Activated CD8-positive, alpha-beta memory T cell treated with anti-CD3 and anti-CD28 coated beads, Interleukin-2, amount 50 U/mL, for 24 hours (primary cell): Measurements from ENCODE around the gene DEPDC1.

ENCODE experiments used
- DNase-seq: peaks from one replicate; pipeline ENCODE4 v3.0.0-alpha.2; 2020; ENCODE audit errors: extremely low read depth

The DEPDC1 gene

DNA sequence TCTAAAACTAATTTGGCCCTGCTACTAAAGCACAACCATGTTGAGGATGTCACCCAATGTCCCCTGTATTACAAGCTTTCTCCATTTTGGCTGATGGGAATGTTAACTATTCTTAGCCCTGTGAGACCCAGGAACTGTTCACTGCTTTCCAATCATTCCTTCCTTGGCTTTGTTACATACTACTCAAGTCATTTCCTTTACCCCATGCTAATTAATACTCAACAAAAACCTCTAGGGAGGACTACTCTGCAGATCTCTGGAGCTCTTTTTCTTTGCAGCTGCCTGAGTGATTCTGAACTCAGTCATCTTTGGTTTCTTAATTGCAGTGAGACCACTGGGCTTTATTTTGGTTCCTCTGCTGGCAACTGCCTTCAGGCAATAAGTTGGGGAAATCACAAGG is 23.8 kb downstream of the DEPDC1 start:
- no peak for DNase-seq

DNA sequence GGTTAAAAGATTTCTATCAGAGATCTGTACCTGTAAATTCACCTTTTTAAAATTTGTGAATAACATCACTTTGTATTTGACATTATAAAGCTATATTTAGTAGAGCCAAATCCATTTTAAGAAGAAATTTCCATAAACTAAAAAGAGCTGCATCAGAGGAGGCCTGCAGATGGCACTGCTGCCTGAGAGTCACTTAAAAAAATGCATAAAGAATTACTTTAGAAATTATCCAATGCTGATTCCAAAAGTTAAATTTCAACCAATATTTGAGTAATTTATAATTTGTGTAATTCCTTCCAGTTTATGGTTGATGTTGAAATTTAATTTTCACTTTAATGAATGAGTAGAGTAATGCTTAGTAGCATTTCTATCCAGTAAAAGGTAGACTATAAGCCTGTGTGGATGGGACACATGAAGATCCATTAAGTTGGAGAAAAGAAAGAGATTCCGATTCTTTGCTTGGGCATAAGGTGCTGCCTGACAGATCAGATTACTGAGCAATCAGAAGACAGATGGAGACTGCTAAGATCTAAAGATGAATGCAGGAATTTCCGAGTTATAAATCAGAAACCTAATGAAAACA is 26.4 kb downstream of the DEPDC1 start:
- no peak for DNase-seq

DNA sequence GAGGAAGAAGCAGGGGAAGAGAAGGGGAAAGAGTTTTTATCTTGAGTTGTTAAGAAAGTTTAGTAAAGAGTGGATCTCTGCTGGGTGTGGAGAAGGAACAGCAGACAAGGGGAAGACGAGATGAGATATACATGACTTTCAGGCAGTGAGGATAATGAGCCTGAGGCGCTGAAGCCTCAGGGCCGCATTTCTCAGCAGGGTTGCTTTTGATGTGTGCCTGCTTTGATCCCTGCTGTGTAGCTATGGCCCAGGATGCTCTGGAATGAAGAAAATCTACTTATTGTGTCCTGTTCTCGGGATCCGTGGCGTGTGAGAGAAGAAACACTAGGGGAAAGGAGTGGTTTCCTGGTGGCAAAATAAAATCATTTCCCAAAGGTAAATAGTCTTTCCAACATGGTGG is 32.0 kb downstream of the DEPDC1 start:
- DNase-seq, result no peak

DNA sequence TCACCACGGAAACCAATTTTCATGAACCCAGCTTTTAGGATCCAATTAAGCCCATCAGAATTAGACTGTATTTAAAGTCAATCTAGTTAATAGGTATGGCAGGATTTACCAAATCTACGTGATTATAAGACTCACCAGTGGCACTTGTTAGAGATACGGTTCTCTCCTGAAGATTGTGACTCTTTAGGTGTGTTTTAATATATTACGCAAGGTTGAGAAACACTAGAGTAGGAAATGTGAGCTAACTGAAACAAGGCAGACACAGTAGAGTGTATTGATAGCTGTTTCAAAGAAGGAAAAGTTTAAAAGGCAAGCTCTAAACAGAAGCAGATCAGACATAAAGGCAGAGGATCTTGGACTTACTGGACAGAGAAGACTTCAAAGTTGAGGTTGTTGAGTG is 35.9 kb downstream of the DEPDC1 start:
- DNase-seq, result no peak

DNA sequence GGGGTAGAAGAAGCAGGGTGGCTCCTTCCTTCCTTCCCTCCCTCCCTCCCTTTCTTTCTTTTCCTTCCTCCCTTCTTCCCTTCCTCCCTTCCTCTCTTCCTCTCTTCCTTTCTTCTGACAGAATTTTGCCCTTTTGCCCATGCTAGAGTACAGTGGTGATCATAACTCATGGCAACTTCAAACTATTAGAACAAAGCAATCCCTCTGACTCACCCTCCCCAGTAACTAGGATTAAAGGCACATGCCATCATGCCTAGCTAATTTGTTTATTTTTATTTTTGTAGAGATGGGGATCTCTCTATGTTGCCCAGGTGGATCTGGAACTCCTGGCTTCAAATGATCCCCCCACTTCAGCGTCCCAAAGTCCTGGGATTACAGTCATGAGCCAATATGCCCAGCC is 37.1 kb downstream of the DEPDC1 start:
- no peak for DNase-seq

DNA sequence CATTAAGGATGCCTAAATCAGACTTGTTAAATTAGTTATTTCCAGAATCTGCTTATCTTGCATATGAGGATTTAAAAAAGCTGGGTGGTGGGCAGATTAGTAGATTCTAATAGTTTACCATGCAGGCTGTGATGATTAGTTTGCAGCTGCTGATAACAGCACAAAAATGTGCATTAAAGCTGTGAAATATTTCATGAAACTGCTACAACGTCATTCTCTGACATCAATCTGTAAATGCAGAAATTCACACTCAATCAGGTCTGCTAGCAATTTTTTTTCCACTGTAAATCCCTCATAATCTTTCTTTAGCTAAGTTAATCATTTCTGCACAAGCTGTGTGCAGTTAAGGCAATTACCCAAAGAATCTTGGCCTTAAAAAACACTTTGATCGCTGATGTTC is 37.8 kb downstream of the DEPDC1 start:
- DNase-seq, result no peak

DNA sequence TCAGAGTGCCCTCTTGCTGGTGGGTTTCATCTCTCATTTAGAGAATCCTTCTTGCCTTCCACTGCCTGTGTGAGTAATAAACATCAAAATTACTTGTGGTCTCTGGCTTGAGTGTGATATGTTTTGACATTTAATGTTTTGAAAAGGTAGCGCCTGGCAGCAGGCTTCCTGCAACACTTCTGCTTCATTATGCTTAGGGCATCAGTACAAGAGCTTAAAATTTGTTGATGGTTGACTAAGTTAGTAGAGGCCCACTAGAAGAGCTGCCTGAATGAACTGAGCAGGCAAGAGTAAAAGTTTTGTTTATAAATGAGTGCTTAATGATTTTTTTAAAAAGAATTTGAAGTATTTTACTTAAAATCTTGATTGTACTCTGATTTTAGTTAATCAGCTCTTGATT is 40.7 kb downstream of the DEPDC1 start:
- no peak for DNase-seq

DNA sequence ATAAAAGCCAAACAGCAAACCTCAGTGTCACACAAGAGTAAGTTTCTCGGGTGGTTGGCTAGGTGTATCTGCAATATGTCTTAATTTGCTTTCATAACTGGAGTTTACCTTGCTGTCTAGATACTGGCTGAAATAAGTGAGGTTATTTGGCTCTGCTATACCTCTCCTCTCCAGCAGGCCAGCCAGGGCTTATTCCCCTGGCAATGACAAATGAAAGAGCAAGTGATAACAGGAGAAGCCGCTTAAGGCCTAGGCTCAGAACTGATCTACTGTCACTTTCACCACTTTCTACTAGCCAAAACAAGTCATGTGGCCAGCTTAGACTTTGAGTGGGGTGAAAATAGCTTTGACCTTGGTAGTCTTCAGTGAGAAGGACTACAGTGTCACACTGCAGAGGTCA is 42.3 kb downstream of the DEPDC1 start:
- no peak for DNase-seq

DNA sequence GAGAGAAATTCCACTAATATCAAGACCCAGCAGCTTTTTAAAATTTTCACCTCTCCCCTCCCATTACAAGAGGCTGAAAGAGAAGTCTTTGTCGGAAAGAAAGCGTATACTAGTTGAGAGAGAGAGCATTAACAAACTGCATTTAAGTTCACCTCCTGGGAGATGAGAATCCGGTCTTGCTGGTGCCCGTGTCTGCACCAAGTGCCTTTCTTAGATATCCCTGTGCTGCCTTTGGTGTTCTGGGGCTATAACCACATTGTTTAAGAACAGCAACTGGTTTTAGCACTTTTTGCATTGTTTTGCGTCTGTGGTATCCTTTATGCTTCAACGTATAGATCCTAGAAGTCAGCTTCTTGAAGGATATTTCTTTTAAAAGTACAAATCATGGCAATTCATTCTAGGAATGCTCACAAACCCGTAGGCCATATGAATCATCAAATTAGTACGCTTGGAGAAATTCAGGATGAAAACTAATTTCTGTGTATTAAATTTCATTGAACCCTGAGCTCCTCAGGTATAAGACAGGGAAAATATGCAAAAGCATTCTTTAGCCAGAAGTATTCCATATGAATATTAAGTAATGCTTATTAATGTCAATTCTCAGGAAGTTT is 43.7 kb downstream of the DEPDC1 start:
- no peak for DNase-seq

DNA sequence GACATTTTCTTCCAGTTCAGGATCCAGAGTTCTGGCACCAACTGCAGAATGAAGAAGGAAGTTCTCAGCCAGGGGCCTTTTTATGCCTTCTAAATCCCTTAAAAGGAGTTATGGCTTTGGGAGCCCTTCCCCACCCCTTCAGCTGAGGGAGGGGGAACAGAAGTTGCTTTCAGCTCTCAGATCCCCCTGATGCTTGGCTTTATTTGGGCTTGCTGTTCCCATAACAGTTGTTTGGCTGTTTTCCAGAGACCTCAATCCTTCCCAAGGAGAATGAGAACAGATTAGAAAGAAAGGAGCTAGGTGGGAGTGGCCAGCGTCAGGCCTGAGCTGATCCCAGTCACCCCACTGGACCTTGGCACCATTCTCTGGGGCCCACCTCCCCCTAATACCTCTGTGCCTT is 47.0 kb downstream of the DEPDC1 start, which contains the start of gene RPE65:
Gene RPE65, minus strand, starts transcription at position 54 of the 400 bp plus-strand sequence. Its CDS starts 49 bp downstream, at position 5.
- DNase-seq, result no peak

DNA sequence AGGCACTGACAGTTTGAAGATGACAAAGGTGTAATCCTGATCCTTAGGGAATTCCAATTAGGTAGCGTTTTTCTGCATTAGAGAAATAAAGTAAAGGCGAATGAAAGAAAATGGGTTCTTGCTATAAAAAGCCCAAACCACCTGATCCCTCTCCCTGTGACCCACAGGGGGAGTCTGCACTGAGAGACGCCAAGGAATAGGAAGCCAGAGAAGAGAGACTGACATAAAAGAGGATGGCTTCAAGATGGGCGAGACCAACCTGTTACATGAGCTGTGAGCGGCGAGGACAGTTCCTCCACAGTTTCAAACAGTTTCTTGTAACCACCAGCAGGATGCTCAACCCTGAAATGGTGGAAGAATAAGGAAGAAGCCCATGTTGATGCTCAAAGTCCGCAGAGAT is 48.5 kb downstream of the DEPDC1 start:
- DNase-seq, result no peak

DNA sequence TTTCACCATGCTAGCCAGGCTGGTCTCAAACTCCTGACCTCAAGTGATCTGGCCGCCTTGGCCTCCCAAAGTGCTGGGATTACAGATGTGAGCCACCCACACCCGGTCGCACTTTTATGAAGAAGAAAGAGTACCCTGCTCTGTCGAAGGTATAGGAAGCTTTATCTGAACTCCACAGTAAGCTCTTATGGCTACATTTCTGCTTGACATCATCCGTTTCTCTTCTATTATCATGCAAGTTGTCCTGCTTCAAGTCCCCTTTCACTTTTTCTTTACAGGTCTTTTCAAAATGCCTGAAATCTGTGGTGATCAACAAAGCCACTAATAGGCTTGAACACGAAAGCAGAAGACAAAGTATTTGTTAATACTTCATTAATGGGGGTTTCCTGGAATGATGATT is 51.2 kb downstream of the DEPDC1 start:
- no peak for DNase-seq

DNA sequence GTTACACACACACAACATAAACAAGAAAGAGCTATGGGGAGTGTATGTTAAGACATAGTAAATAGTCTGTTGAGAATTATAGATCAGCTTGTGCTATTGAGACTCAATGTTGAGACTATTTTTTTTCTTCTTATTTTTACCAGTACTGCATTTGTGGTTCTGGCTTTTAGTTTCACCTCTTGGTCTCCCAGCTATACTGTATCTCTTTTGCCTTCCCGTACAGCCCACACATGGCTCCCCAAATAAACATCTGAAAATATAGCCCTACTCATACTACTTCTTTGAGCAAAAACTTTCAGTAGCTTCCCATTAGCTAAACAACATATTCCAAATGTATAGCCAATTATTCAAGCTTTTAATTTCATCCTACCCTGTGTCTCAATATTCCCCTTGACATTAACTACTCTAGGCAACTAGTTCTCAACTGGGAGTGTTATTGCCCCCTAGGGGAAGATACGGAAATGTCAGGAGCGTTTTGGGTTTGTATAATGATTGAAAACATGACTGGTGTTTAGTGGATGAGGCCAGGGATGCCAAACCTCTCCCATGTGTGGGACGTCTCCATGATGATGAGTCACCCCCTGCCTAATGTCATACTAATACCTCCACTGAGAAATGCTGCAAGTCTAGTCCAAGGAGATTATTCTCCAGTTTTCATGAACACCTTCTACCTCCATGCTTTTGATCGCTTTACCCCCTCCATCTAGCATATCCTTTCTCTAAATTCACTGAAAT is 53.9 kb downstream of the DEPDC1 start:
- DNase-seq, result no peak

DNA sequence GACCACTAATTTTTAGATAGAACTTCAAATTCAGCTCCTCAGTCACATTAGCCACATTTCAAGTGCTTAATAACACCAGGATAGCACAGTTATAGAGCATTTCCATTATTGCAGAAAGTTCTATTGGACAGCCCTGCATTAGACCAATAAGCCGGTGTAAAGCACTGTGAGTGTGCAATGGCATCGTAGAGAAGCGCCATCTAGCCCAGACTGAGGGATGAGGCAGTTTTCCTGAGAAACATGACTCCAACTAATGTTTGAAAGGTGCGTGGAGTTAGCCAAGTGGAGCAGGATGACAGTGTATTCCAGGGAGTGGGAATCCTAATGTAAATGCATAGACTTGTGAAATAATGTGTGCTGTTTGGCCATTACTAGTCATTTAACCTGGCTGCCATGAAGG is 54.9 kb downstream of the DEPDC1 start:
- DNase-seq, result no peak

DNA sequence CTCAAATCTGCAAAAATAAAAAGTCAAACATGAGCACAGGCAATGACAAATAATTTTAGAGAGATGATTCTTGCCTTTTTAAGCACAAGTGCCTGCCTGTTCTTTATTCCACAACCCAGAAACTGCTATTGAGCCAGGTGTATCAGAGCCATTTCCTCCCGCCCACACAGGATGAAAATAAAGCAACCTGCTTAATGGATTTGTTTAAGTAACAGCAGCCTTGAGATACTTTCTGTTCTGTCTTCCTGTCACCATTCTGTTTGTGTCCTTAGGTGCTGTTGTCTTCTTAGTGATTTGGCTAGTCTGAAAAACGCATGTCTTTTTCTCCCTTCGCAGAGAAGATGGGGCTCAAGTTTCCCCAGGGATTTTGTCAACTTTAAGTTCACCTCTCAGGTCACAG is 58.6 kb downstream of the DEPDC1 start:
- DNase-seq, result no peak

DNA sequence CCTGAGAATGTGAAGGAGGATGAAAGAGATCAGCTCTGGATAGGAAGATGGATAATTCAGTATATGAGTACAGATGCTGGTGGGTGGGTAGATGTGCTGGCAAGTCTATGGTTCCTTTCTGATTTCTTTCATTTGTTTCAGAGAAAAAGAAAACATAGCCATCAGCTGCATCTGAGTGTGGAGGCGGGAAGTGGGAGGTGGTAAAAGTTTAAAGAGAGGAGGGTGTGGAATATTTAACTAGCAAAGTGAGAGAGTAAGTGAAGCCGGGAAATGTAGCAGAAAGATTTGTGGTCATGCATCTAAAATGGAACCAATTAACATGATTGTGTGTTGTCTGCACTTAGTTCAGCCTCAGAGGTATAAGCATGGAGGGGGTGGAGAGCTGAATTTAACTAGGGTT is 63.5 kb downstream of the DEPDC1 start:
- DNase-seq, result no peak

DNA sequence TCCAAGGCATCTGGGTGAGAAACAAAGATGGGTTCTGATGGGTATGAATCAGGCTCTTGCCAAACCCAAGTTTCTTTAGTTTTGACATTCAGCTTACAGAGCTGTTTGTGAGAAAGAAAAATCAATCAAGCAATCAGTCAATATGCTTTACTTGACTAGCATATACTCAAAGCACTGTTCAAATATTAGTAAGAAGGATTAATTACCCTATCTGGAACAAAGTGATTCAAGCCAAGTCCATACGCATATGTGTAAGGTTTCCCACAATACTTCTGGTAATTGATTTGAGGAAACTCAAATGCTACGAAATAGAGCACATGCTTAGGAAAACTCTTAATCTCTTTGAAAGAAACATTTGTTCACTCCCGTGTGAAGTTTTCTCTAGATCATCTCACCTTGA is 65.8 kb downstream of the DEPDC1 start:
- DNase-seq, result no peak

DNA sequence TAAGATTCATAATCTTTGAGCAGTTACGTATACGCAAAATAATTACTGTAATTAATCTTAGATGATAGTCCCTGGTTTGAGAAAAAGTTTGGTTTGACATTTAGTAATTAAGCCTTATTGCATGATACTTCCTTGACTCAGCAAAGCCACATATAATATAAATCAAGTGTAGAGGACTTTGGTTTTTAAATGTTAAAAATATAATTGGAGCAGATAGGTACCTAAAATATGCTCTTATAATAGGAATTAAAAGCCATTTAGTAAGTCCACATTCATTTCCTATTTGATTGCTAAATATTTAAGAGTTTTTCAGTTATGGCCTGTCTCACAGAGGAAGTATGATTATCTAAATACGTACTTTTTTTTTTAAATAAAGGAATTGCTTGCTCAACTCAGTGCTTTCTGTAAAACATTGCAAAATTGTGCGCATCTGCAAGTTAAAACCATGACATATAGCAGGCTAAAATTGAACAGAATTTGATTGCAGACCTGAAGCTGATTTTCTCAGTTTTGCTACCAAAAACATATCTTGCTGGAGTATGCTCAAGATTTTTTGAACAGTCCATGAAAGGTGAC is 67.6 kb downstream of the DEPDC1 start:
- DNase-seq, result no peak

DNA sequence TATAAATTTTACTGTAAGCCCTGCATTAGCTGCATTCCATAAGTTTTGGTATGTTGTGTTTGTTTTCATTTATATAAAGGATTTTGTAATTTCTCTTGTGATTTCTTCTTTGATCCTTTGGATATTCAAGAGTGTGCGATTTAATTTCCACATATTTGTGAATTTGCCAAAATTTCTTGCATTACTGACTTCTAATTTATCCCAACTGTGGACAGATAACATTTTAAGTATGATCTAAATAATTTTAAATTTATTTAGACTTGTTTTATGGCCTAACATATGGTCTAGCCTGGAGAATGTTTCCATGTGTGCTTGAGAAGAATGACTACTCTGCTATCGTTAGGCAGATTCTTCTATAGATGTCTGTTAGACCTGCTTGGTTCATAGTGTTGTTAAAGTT is 70.3 kb downstream of the DEPDC1 start:
- no peak for DNase-seq
